Measurements from ENCODE around the gene LAMA2. TPM values are rescaled to one million over a fixed set of nuclear protein-coding genes. Genes with fewer than 3 reads are reported as not detected.

LAMA2 gene
- total and polyA plus RNA-seq, 2 donors (not counting 1 experiment from before 2014, with no cell fraction given): 19.5 to 67.5 TPM

DNA sequence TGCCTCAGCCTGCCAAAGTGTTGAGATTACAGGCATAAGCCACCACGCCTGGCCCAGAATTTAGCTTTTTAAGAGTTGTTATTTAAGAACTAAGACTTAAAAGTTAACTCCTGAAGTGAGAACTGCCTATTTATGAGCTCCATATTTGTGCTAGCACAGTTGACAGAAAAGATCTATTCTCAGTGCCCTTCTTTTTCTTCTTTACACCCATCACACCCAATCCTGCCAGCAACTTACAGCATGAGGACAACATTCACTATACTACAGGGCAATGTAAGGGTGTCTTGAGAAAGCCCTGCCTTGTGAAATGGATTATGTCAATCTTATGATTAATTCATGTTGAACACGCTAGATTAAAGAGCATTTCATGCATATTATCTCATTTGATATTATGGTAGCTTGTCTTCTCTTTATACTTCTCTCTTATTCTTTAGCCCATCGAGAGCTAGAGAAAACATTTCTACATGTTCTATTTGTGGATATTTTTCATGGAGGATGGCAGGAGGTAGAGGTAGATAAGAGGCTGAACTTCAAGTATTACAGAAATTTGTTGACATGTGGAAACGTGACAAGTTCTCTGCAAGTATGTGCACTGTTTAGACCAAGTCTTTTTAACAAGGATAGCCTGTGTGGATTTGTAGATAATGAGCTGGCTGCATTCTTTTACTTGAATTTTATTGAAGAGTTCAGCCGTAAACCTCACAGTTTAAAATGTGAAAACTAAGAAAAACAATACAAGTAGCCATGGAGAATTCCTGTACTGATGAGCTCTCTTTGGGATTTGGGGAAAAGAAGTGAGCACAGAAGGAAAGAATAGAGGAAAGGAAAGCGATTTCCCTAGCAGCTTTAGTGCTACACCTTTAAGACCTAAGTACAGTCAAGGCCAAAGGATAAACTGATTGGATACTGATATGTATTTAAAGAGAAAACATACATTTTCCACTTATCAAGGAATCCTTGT lies 614.8 kb downstream of the LAMA2 start:
- H3K9ac ChIP-seq (ENCODE audit: insufficient read depth, low read length): no peak overlapping the region
- H3K27ac ChIP-seq (ENCODE audit: insufficient read depth, low read length): no peak overlapping the region
- no peaks in the 10 kb centered on the region for H3K36me3 ChIP-seq (ENCODE audit: control insufficient read depth, insufficient read depth, low read length)
- H4K20me1 ChIP-seq (ENCODE audit: control insufficient read depth, extremely low read depth, insufficient read depth, low read length): no peaks in the 10 kb centered on the region
- no peaks in the 10 kb centered on the region for H3K27me3 ChIP-seq (ENCODE audit: control insufficient read depth, insufficient read depth, low read length)
- H3K4me3 ChIP-seq (replicated peaks in 1 of 4; ENCODE audit: control extremely low read depth in 1 of 4, insufficient read depth in 1 of 4, low read depth in 3 of 4, low read length in 4 of 4): no peak overlapping the region
- H3K9me3 ChIP-seq (ENCODE audit: control insufficient read depth, insufficient read depth, low read depth, low read length): no peaks in the 10 kb centered on the region
- peaks cover 13% of the 10 kb centered on the region for H3K4me1 ChIP-seq (ENCODE audit: control insufficient read depth, extremely low read depth, insufficient read depth, low read length)
- H3K79me2 ChIP-seq (ENCODE audit: control insufficient read depth, insufficient read depth, low read length): no peaks in the 10 kb centered on the region
- H2AFZ ChIP-seq (ENCODE audit: low read length): no peak overlapping the region
- no peak for TF ChIP-seq EZH2 (IDR thresholded peaks at IDR 0.05; ENCODE audit: low read length, missing control alignments)
- TF ChIP-seq, protein P1, sequence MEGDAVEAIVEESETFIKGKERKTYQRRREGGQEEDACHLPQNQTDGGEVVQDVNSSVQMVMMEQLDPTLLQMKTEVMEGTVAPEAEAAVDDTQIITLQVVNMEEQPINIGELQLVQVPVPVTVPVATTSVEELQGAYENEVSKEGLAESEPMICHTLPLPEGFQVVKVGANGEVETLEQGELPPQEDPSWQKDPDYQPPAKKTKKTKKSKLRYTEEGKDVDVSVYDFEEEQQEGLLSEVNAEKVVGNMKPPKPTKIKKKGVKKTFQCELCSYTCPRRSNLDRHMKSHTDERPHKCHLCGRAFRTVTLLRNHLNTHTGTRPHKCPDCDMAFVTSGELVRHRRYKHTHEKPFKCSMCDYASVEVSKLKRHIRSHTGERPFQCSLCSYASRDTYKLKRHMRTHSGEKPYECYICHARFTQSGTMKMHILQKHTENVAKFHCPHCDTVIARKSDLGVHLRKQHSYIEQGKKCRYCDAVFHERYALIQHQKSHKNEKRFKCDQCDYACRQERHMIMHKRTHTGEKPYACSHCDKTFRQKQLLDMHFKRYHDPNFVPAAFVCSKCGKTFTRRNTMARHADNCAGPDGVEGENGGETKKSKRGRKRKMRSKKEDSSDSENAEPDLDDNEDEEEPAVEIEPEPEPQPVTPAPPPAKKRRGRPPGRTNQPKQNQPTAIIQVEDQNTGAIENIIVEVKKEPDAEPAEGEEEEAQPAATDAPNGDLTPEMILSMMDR (conservative IDR thresholded peaks at IDR 0.05 in 1 of 2, IDR thresholded peaks at IDR 0.05 in 1 of 2; ENCODE audit: low read depth in 1 of 2, low read length in 2 of 2): no peak
- H3K4me2 ChIP-seq (ENCODE audit: extremely low read depth, insufficient read depth, low read length): peak overlapping the region; percentile 25
- DNase-seq (ENCODE audit: low read depth in 2 of 2): peak in 1 of 2 donors; percentile 57

DNA sequence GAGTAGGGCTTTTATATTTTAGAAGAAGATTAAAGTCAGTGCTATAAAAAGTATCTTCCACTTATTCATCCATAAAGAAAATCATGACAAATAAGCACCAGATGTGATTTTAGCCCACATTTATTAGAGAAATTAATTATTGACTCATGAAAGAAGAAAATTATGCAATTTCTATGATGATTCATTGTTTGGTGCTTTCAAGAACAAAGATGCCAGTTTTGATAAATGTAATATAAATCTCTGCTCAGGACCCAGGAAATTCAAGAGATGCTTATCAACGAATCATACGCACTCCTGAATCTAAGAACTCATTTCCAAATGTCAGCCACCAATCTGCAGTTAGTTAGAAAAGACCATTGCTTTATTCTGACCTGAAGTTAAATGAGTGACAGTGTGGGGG lies 615.6 kb downstream of the LAMA2 start:
- Histone ChIP-seq H4K20me1 (ENCODE audit: control insufficient read depth, extremely low read depth, insufficient read depth, low read length) (no peaks in the 10 kb centered on the region), H3K4me2 (ENCODE audit: extremely low read depth, insufficient read depth, low read length) (peak overlapping the region; percentile 70), H3K79me2 (ENCODE audit: control insufficient read depth, insufficient read depth, low read length) (no peaks in the 10 kb centered on the region), H3K27me3 (ENCODE audit: control insufficient read depth, insufficient read depth, low read length) (no peaks in the 10 kb centered on the region), H3K9me3 (ENCODE audit: control insufficient read depth, insufficient read depth, low read depth, low read length) (no peaks in the 10 kb centered on the region), H3K27ac (ENCODE audit: insufficient read depth, low read length) (no peak overlapping the region), H3K4me3 (replicated peaks in 1 of 4; ENCODE audit: control extremely low read depth in 1 of 4, insufficient read depth in 1 of 4, low read depth in 3 of 4, low read length in 4 of 4) (no peak overlapping the region), H2AFZ (ENCODE audit: low read length) (no peak overlapping the region), H3K4me1 (ENCODE audit: control insufficient read depth, extremely low read depth, insufficient read depth, low read length) (peaks cover 13% of the 10 kb centered on the region), H3K36me3 (ENCODE audit: control insufficient read depth, insufficient read depth, low read length) (no peaks in the 10 kb centered on the region), H3K9ac (ENCODE audit: insufficient read depth, low read length) (no peak overlapping the region)
- DNase-seq (ENCODE audit: low read depth in 2 of 2): peak; percentile 63 to 65
- no peak for TF ChIP-seq EZH2 (IDR thresholded peaks at IDR 0.05; ENCODE audit: low read length, missing control alignments)
- TF ChIP-seq, protein P1 (conservative IDR thresholded peaks at IDR 0.05 in 1 of 2, IDR thresholded peaks at IDR 0.05 in 1 of 2; ENCODE audit: low read depth in 1 of 2, low read length in 2 of 2): no peak

DNA sequence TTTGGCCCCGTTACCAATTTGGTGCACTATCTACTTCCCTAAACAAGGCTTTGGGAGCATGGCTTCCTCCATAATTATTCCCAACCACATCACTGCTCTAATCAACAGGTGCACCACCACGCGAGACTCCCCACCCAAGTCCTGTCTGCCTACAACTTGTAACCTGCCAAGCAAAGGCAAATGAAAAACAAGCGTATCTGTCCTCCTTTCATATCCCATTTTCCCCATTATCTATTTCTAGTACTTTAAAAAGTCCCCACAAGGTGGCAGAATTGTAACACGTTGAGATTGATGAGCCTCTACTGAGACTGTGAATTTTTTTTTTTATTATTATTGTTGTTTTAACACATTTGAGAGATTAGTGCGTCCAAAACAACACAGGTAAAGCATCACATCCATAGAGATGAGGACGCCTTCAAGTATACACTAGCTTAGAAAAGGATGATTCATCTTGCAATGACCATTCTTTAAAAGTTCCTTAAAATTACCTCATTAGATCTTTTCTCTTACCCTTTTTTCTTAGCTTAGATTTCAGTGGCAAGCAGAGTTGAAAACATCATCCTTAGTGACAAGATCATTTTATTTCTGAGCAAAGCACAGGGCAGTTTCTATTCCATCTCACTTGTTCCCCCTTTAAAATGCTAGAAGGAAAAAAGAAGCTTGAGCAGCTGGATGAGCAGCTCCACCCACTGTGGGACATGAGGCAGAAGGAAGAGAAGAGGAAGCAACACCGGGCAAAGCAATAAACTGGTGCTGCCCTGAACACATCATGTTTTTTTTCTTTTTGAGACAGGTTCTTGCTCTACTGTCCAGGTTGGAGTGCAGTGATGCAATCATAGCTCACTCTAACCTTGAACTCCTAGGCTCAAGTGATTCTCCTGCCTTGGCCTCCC lies 616.3 kb downstream of the LAMA2 start:
- H3K9ac ChIP-seq (ENCODE audit: insufficient read depth, low read length): no peak overlapping the region
- no peaks in the 10 kb centered on the region for H3K27me3 ChIP-seq (ENCODE audit: control insufficient read depth, insufficient read depth, low read length)
- H4K20me1 ChIP-seq (ENCODE audit: control insufficient read depth, extremely low read depth, insufficient read depth, low read length): no peaks in the 10 kb centered on the region
- no peaks in the 10 kb centered on the region for H3K9me3 ChIP-seq (ENCODE audit: control insufficient read depth, insufficient read depth, low read depth, low read length)
- no peak for TF ChIP-seq EZH2 (IDR thresholded peaks at IDR 0.05; ENCODE audit: low read length, missing control alignments)
- TF ChIP-seq, protein P1 (conservative IDR thresholded peaks at IDR 0.05 in 1 of 2, IDR thresholded peaks at IDR 0.05 in 1 of 2; ENCODE audit: low read depth in 1 of 2, low read length in 2 of 2): peak; percentile 43
- peak overlapping the region; percentile 70 for H3K4me2 ChIP-seq (ENCODE audit: extremely low read depth, insufficient read depth, low read length)
- no peaks in the 10 kb centered on the region for H3K36me3 ChIP-seq (ENCODE audit: control insufficient read depth, insufficient read depth, low read length)
- DNase-seq (ENCODE audit: low read depth in 2 of 2): peak; percentile 63 to 81
- H2AFZ ChIP-seq (ENCODE audit: low read length): no peak overlapping the region
- peaks cover 10% of the 10 kb centered on the region for H3K4me1 ChIP-seq (ENCODE audit: control insufficient read depth, extremely low read depth, insufficient read depth, low read length)
- H3K4me3 ChIP-seq (replicated peaks in 1 of 4; ENCODE audit: control extremely low read depth in 1 of 4, insufficient read depth in 1 of 4, low read depth in 3 of 4, low read length in 4 of 4): no peak overlapping the region
- H3K27ac ChIP-seq (ENCODE audit: insufficient read depth, low read length): no peak overlapping the region
- H3K79me2 ChIP-seq (ENCODE audit: control insufficient read depth, insufficient read depth, low read length): no peaks in the 10 kb centered on the region

Data from fibroblast of lung (primary cell).